Activated CD8-positive, alpha-beta T cell treated with anti-CD3 and anti-CD28 coated beads for 36 hours (primary cell): ENCODE data around the gene NHS. TPM values are rescaled to one million over a fixed set of nuclear protein-coding genes. Genes with fewer than 3 reads are reported as not detected.

Source experiments
- ATAC-seq: fragments of 200-7000 bp; cut with Tn5 transposase; one replicate; pipeline ENCODE4 v1.10.0; 2021; ENCODE audit warnings: mild to moderate bottlenecking, moderate library complexity
- CTCF ChIA-PET: fragments of 350-600 bp; sonication (Branson Sonifier 250); formaldehyde crosslinking; loops from one replicate; lab custom pipeline; 2021; ENCODE audit warnings: antibody characterized with exemption; lab: Charles Lee
- POLR2A ChIA-PET: fragments of 350-600 bp; sonication (Branson Sonifier 250); formaldehyde crosslinking; loops from one replicate; lab custom pipeline; 2021; ENCODE audit warnings: antibody characterized with exemption; lab: Charles Lee
- DNase-seq: peaks from one replicate; pipeline ENCODE4 v3.0.0-alpha.2; 2020
- H3K27ac Mint-ChIP-seq: one replicate; pipeline ENCODE4 v1.8.0; 2021; ENCODE audit warnings: mild to moderate bottlenecking, mixed read lengths
- H3K27me3 Mint-ChIP-seq: one replicate; pipeline ENCODE4 v1.8.0; 2021; ENCODE audit warnings: mixed read lengths
- H3K36me3 Mint-ChIP-seq: one replicate; pipeline ENCODE4 v1.8.0; 2021; ENCODE audit warnings: low read depth, mixed read lengths
- H3K4me1 Mint-ChIP-seq: one replicate; pipeline ENCODE4 v1.8.0; 2021; ENCODE audit warnings: low read depth, mixed read lengths
- H3K4me3 Mint-ChIP-seq: one replicate; pipeline ENCODE4 v1.8.0; 2021; ENCODE audit warnings: mild to moderate bottlenecking, moderate library complexity, mixed read lengths
- H3K9me3 Mint-ChIP-seq: one replicate; pipeline ENCODE4 v1.8.0; 2021; ENCODE audit warnings: mixed read lengths
- intact Hi-C: fragments of 100-400 bp; cut with micrococcal nuclease; formaldehyde crosslinking; loops from one replicate; pipeline ENCODE4 v1.10.0; 2022
- total RNA-seq, 2 experiments: library from RNA; stranded (reverse); gene quantifications; one replicate each; pipeline ENCODE4 v1.2.3, GENCODE V29; 2021
- TF ChIP-seq, protein P1 (sequence below): fragments of 200-600 bp; IDR thresholded peaks from one replicate; pipeline ENCODE4 v1.8.0; 2022; ENCODE audit warnings: antibody characterized with exemption, mild to moderate bottlenecking

The NHS gene
- 1 to 10 TPM; 6.9 to 7.3 TPM for total RNA-seq

DNA sequence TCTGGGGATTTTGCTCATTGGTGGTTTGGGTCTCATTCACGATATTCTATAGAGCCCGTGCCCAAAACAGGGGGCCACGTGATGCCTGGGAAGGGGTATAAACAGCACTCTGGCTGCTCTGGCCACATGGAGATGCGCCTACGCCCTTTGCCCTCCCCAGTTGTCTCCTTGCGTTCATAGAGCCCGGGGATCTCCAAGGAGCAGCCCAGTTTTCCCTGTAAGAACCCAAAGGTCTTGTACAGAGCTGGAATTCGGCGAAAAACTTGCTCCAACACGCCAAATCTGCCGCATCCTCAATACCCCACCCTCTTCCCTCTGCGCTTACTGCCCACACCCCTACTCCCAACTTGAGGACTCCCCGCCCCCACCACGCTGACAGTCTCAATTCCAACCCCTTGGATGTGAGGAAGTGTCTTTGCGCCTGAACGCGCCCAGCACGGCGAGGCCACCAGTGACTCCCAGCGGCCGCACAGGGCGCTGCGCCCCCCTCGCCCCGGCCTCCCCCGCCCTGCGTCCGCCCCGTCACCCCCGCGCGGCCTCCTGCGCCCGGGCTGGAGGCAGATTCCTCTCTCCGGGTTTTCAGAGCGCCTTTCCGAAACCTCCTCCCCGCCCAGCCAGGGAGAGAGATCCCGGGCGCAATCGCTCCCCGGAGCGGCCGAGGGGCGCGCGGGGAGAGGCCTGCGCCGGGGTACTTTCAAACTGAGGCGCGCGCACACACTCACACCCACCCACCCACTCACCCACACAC, at the start of gene NHS:
NHS (plus strand) TSS at position 582 of the 748 bp plus-strand sequence. CDS start 558 bp downstream, outside the sequence.
- Mint-ChIP-seq H3K36me3 (no peaks in the 10 kb centered on the region), H3K4me1 (peaks cover 6% of the 10 kb centered on the region), H3K27ac (no peak within 1 kb of the TSS), H3K9me3 (no peaks in the 10 kb centered on the region), H3K27me3 (peaks cover 34% of the 10 kb centered on the region), H3K4me3 (peak within 1 kb of the TSS; percentile 17)
- DNase-seq (peak; percentile 21), ATAC-seq (peak; percentile 41)
- ChIA-PET POLR2A (no interaction called here), CTCF (no interaction called here)
- intact Hi-C loops, result loop anchor here (5.0 kb wide), 1 partner anchor 318 kb away; no protein-coding TSS in a partner anchor
- TF ChIP-seq, protein P1, sequence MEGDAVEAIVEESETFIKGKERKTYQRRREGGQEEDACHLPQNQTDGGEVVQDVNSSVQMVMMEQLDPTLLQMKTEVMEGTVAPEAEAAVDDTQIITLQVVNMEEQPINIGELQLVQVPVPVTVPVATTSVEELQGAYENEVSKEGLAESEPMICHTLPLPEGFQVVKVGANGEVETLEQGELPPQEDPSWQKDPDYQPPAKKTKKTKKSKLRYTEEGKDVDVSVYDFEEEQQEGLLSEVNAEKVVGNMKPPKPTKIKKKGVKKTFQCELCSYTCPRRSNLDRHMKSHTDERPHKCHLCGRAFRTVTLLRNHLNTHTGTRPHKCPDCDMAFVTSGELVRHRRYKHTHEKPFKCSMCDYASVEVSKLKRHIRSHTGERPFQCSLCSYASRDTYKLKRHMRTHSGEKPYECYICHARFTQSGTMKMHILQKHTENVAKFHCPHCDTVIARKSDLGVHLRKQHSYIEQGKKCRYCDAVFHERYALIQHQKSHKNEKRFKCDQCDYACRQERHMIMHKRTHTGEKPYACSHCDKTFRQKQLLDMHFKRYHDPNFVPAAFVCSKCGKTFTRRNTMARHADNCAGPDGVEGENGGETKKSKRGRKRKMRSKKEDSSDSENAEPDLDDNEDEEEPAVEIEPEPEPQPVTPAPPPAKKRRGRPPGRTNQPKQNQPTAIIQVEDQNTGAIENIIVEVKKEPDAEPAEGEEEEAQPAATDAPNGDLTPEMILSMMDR, result no peak

DNA sequence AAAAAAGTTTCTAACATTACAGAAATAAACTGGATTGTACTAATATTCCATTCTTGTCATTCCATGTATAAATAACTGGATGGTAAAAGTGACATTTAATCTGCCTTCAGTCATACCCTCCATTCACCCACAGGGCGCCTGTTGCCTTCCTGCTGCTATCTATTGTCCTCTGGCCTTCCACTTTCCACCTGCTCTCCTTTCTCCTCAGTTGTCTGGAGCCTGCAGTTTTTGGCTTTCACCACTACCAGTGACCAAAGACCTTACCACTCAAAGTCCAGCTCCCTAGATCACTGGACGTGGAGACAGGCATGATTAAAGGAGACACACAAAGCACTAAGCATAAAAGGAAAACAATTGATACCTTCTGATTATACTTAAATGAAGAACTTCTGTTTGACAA, 46.2 kb upstream of the NHS start:
- DNase-seq, result no peak
- no peak overlapping the region for H3K4me3 Mint-ChIP-seq
- POLR2A ChIA-PET, result no interaction called here
- intact Hi-C loops, result no loop called here
- ATAC-seq, result no peak
- H3K27me3 Mint-ChIP-seq, result peaks cover 1% of the 10 kb centered on the region
- TF ChIP-seq, protein P1, result no peak
- no peak overlapping the region for H3K27ac Mint-ChIP-seq
- H3K4me1 Mint-ChIP-seq, result no peaks in the 10 kb centered on the region
- H3K9me3 Mint-ChIP-seq, result no peaks in the 10 kb centered on the region
- CTCF ChIA-PET, result no interaction called here
- no peaks in the 10 kb centered on the region for H3K36me3 Mint-ChIP-seq

DNA sequence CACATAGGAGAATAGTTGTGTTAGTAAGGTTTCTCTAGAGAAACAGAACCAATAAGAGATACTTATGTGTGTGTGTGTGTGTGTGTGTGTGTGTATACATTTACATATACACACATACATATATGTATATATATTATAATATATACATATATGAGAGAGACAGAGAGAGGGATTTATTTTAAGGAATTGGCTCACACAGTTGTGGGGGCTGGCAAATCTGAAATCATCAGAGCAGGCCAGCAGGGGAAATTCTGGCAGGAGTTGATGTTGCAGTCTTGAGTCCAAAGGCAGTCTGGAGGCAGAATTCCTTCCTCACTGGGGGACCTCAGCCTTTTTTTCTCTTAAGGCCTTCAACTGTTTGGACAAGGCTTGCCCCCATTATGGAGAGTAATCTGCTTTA, 38.6 kb upstream of the NHS start:
- Mint-ChIP-seq H3K4me1 (no peaks in the 10 kb centered on the region), H3K27me3 (no peaks in the 10 kb centered on the region), H3K9me3 (no peaks in the 10 kb centered on the region), H3K27ac (no peak overlapping the region), H3K4me3 (no peak overlapping the region), H3K36me3 (no peaks in the 10 kb centered on the region)
- DNase-seq, result no peak
- no peak for ATAC-seq
- CTCF ChIA-PET, result no interaction called here
- POLR2A ChIA-PET, result no interaction called here
- intact Hi-C loops, result no loop called here
- TF ChIP-seq, protein P1, result no peak

DNA sequence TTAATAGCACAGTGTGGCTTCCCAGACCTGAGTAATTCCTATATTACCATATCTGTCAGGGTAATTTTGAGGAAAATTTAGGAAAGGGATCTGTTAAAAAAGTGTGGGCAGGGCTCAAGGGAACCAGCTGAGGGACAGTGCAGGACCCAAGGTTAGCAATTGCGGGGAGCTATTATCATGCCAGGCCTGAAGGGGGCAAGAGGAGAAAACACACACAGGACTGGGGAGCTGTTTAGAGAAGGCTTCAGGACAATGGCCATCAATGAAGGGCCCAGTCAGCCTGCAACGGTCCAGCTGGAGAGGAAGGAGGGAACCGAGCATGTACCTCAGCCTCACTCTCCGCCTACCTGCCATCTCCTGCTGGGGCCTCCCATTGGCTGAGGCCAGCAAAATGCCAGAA, 19.0 kb upstream of the NHS start:
- ATAC-seq, result no peak
- ChIA-PET POLR2A (no interaction called here), CTCF (no interaction called here)
- H3K27ac Mint-ChIP-seq, result no peak overlapping the region
- DNase-seq, result no peak
- H3K27me3 Mint-ChIP-seq, result peaks cover 2% of the 10 kb centered on the region
- no peaks in the 10 kb centered on the region for H3K36me3 Mint-ChIP-seq
- no peak overlapping the region for H3K4me3 Mint-ChIP-seq
- intact Hi-C loops, result no loop called here
- no peaks in the 10 kb centered on the region for H3K9me3 Mint-ChIP-seq
- TF ChIP-seq, protein P1, result no peak
- no peaks in the 10 kb centered on the region for H3K4me1 Mint-ChIP-seq

DNA sequence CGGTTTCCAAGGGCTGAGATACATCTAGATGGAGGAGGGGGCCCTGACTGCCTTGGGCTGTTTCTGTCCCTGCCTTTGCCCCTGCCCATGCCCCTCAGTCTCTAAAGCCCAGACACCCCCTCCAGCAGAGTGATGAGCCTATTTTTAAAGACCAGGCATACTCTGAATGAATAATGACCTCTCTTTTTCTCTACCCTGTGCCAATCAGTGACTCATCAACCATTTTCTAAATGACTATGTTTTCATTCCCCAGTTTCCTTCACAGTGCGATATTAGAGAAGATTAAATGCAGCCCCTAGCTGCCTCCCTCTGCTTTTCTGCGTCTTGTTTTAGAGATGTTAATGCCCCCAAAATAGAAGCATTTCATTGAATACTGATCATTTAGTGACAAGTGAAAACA, 15.5 kb upstream of the NHS start:
- Mint-ChIP-seq H3K27ac (no peak overlapping the region), H3K36me3 (no peaks in the 10 kb centered on the region), H3K4me3 (no peak overlapping the region), H3K27me3 (peaks cover 5% of the 10 kb centered on the region), H3K4me1 (no peaks in the 10 kb centered on the region), H3K9me3 (no peaks in the 10 kb centered on the region)
- DNase-seq, result no peak
- POLR2A ChIA-PET, result no interaction called here
- intact Hi-C loops, result no loop called here
- CTCF ChIA-PET, result no interaction called here
- no peak for ATAC-seq
- TF ChIP-seq, protein P1, result no peak
